Fibroblast of lung (primary cell): ENCODE measurements around the gene FEZ2. TPM values are rescaled to one million over a fixed set of nuclear protein-coding genes. Genes with fewer than 3 reads are reported as not detected.

ENCODE experiments used
- DNase-seq, 2 donors: peaks; one replicate each; pipeline versions ENCODE4 v3.0.0 to v3.0.0-alpha.2; 2010; ENCODE audit warnings: low read depth in 2 of 2
- H2AFZ ChIP-seq: 2 replicates; pipeline ENCODE4 v1.5.1; 2012; ENCODE audit warnings: low read length, control low read depth, inconsistent platforms
- H3K27ac ChIP-seq: 2 replicates; pipeline ENCODE4 v1.5.1; 2011; ENCODE audit warnings: low read length, control low read depth; ENCODE audit not compliant: insufficient read depth
- H3K27me3 ChIP-seq: 2 replicates; pipeline ENCODE4 v1.5.1; 2011; ENCODE audit warnings: mild to moderate bottlenecking, low read length; ENCODE audit not compliant: control insufficient read depth, insufficient read depth
- H3K36me3 ChIP-seq: 2 replicates; pipeline ENCODE4 v1.5.1; 2011; ENCODE audit warnings: low read length; ENCODE audit not compliant: control insufficient read depth, insufficient read depth
- H3K4me1 ChIP-seq: 2 replicates; pipeline ENCODE4 v1.5.1; 2011; ENCODE audit warnings: low read length; ENCODE audit not compliant: control insufficient read depth, insufficient read depth; ENCODE audit errors: extremely low read depth
- H3K4me2 ChIP-seq: 2 replicates; pipeline ENCODE4 v1.5.1; 2011; ENCODE audit warnings: low read length, control low read depth; ENCODE audit not compliant: insufficient read depth; ENCODE audit errors: extremely low read depth
- H3K4me3 ChIP-seq, 4 experiments: fragments of 200-600 bp in 1 of 4; sonication (generic) in 1 of 4; replicated peaks in 1 of 4; 2 replicates each; pipeline ENCODE4 v1.5.1; 2011 to 2016; ENCODE audit warnings: low read length in 4 of 4, low read depth in 3 of 4, mild to moderate bottlenecking in 3 of 4, control low read depth in 2 of 4, inconsistent platforms in 1 of 4, mixed read lengths in 1 of 4; ENCODE audit not compliant: insufficient read depth in 1 of 4; ENCODE audit errors: control extremely low read depth in 1 of 4
- H3K79me2 ChIP-seq: 2 replicates; pipeline ENCODE4 v1.5.1; 2012; ENCODE audit warnings: mild to moderate bottlenecking, low read length, inconsistent platforms; ENCODE audit not compliant: control insufficient read depth, insufficient read depth
- H3K9ac ChIP-seq: 2 replicates; pipeline ENCODE4 v1.5.1; 2011; ENCODE audit warnings: mild to moderate bottlenecking, low read length, control low read depth; ENCODE audit not compliant: insufficient read depth
- H3K9me3 ChIP-seq: 2 replicates; pipeline ENCODE4 v1.5.1; 2012; ENCODE audit warnings: low read depth, low read length; ENCODE audit not compliant: control insufficient read depth, insufficient read depth
- H4K20me1 ChIP-seq: 2 replicates; pipeline ENCODE4 v1.5.1; 2011; ENCODE audit warnings: low read length; ENCODE audit not compliant: control insufficient read depth, insufficient read depth; ENCODE audit errors: extremely low read depth
- EZH2 ChIP-seq: IDR thresholded peaks from 2 replicates; pipeline ENCODE4 v1.5.1; 2012; ENCODE audit warnings: low read length, control low read depth, mild to moderate bottlenecking; ENCODE audit errors: missing control alignments
- polyA plus RNA-seq, 2 donors: library from polyadenylated mRNA; depleted of rRNA in 1 of 2; stranded (reverse) in 1 of 2; unstranded in 1 of 2; fragments of >200 nt; gene quantifications; 2 replicates each; pipeline ENCODE4 v1.2.1, GENCODE V29; 2011 to 2012; ENCODE audit warnings: missing spikeins in 1 of 2
- total RNA-seq: library from RNA; depleted of rRNA; stranded (reverse); fragments of >200 nt; gene quantifications from 2 replicates; pipeline ENCODE4 v1.2.1, GENCODE V29; 2014
- TF ChIP-seq, protein P1 (sequence below), 2 donors: IDR thresholded peaks in 1 of 2; conservative IDR thresholded peaks in 1 of 2; 1 replicate in 1 of 2; 2 replicates in 1 of 2; pipeline ENCODE4 v1.5.1; 2011 to 2012; ENCODE audit warnings: low read length in 2 of 2, control low read depth in 1 of 2, inconsistent platforms in 1 of 2, low read depth in 1 of 2, mild to moderate bottlenecking in 1 of 2

Gene FEZ2
- total and polyA plus RNA-seq, 2 donors (not counting 1 experiment from before 2014, with no cell fraction given) = 64.7 to 86.9 TPM

- no peak overlapping the region for H3K4me2 ChIP-seq
- peaks cover 4% of the 10 kb centered on the region for H3K36me3 ChIP-seq
- H4K20me1 ChIP-seq = no peaks in the 10 kb centered on the region
- H3K9me3 ChIP-seq = no peaks in the 10 kb centered on the region
- no peak overlapping the region for H3K4me3 ChIP-seq
- DNase-seq = no peak
- H3K4me1 ChIP-seq = no peaks in the 10 kb centered on the region
- H3K79me2 ChIP-seq = peaks cover 2% of the 10 kb centered on the region
- no peak for TF ChIP-seq EZH2
- TF ChIP-seq, protein P1, sequence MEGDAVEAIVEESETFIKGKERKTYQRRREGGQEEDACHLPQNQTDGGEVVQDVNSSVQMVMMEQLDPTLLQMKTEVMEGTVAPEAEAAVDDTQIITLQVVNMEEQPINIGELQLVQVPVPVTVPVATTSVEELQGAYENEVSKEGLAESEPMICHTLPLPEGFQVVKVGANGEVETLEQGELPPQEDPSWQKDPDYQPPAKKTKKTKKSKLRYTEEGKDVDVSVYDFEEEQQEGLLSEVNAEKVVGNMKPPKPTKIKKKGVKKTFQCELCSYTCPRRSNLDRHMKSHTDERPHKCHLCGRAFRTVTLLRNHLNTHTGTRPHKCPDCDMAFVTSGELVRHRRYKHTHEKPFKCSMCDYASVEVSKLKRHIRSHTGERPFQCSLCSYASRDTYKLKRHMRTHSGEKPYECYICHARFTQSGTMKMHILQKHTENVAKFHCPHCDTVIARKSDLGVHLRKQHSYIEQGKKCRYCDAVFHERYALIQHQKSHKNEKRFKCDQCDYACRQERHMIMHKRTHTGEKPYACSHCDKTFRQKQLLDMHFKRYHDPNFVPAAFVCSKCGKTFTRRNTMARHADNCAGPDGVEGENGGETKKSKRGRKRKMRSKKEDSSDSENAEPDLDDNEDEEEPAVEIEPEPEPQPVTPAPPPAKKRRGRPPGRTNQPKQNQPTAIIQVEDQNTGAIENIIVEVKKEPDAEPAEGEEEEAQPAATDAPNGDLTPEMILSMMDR (conservative IDR thresholded peaks at IDR 0.05 in 1 of 2, IDR thresholded peaks at IDR 0.05 in 1 of 2; ENCODE audit: low read depth in 1 of 2, low read length in 2 of 2) = no peak
- H2AFZ ChIP-seq = no peak overlapping the region
- no peak overlapping the region for H3K27ac ChIP-seq
- no peaks in the 10 kb centered on the region for H3K27me3 ChIP-seq
- H3K9ac ChIP-seq = no peak overlapping the region
These were observed 20.1 kb downstream of the FEZ2 start for GRCh38 chr2:36577884-36578283.

DNA sequence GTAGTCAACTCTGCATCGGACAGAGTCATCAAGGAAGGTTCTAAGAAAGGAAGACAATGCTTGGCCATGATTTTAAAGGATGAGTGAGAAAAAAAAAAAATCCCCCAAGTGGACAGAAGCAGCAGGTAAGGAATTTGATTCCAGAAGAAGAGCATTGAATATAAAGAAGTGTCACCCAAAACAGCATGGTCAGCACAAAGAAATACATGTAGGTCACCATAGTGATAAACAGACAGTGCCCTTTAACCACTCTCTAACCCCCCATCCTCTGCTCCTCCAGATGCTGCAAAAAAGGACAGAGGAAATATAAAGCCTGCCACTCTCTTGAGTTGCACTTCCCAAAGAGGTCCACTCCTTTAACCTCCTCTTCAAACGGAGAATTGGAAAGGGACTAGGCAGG lies 23.4 kb downstream of the FEZ2 start:
- H3K9ac ChIP-seq = no peak overlapping the region
- no peak overlapping the region for H3K4me2 ChIP-seq
- H3K27ac ChIP-seq = no peak overlapping the region
- no peak overlapping the region for H2AFZ ChIP-seq
- H3K4me3 ChIP-seq = no peak overlapping the region
- H4K20me1 ChIP-seq = no peaks in the 10 kb centered on the region
- H3K79me2 ChIP-seq = peaks cover 7% of the 10 kb centered on the region
- H3K9me3 ChIP-seq = no peaks in the 10 kb centered on the region
- TF ChIP-seq, protein P1 (conservative IDR thresholded peaks at IDR 0.05 in 1 of 2, IDR thresholded peaks at IDR 0.05 in 1 of 2; ENCODE audit: low read depth in 1 of 2, low read length in 2 of 2) = no peak
- no peak for TF ChIP-seq EZH2
- H3K36me3 ChIP-seq = peaks cover 2% of the 10 kb centered on the region
- no peak for DNase-seq
- peaks cover 3% of the 10 kb centered on the region for H3K4me1 ChIP-seq
- H3K27me3 ChIP-seq = no peaks in the 10 kb centered on the region

DNA sequence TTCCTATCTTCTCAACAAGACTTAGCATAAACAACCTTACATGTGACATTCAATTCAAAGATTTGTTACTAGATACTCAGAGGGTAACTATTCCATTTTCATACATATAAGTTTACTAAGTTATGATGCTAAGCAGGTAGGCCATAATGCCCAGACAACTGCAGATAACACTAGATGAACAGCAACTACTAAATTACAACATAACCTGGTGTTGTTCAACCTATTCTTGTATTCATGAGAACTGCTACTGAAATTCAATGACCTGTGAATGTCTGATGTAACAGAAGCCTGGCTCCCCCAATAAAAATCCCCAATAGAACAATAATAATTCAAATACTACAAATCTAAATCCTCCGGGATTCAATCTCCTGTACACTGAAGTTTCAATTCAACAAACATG lies 24.8 kb downstream of the FEZ2 start:
- DNase-seq = no peak
- H3K27me3 ChIP-seq = no peaks in the 10 kb centered on the region
- H3K4me1 ChIP-seq = peaks cover 10% of the 10 kb centered on the region
- H3K79me2 ChIP-seq = peaks cover 9% of the 10 kb centered on the region
- H3K9me3 ChIP-seq = no peaks in the 10 kb centered on the region
- H2AFZ ChIP-seq = no peak overlapping the region
- no peaks in the 10 kb centered on the region for H4K20me1 ChIP-seq
- TF ChIP-seq, protein P1 (conservative IDR thresholded peaks at IDR 0.05 in 1 of 2, IDR thresholded peaks at IDR 0.05 in 1 of 2; ENCODE audit: low read depth in 1 of 2, low read length in 2 of 2) = no peak
- no peak for TF ChIP-seq EZH2
- no peak overlapping the region for H3K9ac ChIP-seq
- H3K4me3 ChIP-seq = no peak overlapping the region
- H3K4me2 ChIP-seq = no peak overlapping the region
- H3K27ac ChIP-seq = no peak overlapping the region
- peaks cover 2% of the 10 kb centered on the region for H3K36me3 ChIP-seq
